ENCODE data around the gene B4GAT1. TPM values are rescaled to one million over a fixed set of nuclear protein-coding genes. Genes with fewer than 3 reads are reported as not detected.
A peak's percentile ranks its signal among the peaks of the same experiment; 100 is the strongest.
"Not testable (repeated sequence)": the region's sequence is repeated elsewhere in the genome, so short reads cannot be mapped to it uniquely, and the experiment has no call there.

Gene B4GAT1
- total and polyA plus RNA-seq, 4 experiments from 2014 or later: 9.7 to 12.7 (median 11.0) TPM

DNA sequence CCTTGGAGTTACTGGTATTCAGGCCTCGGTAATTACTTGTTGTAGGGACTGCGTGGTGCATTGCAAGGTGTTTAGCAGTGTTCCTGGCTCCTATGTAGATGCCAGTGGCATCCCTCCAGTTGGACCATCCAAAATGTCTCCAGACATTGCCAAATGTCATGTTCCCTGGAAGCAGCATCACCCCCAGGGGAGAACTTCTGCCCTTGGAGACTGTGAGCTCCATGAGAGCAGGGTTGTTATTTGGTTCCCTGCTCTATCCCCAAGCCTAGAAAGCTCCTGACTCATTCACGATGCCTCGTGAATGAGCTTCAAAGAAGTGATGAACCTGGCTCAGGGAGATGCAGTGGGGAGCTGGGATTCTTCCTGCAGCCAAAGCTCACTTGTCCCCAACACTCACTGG, 25.8 kb downstream of the B4GAT1 start:
- H3K36me3 Mint-ChIP-seq: no peaks in the 10 kb centered on the region
- peaks cover 16 to 34% (median 26%) of the 10 kb centered on the region in 4 donors for H3K4me1 Mint-ChIP-seq
- H3K4me3 Mint-ChIP-seq: no peak overlapping the region

DNA sequence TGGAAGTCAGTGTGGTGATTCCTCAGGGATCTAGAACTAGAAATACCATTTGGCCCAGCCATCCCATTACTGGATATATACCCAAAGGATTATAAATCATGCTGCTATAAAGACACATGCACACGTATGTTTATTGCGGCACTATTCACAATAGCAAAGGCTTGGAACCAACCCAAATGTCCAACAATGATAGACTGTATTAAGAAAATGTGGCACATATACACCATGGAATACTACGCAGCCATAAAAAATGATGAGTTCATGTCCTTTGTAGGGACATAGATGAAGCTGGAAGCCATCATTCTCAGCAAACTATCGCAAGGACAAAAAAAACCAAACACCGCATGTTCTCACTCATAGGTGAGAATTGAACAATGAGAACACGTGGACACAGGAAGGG, 26.7 kb downstream of the B4GAT1 start:
- intact Hi-C loops (cut with micrococcal nuclease); POLR2A ChIA-PET (ENCODE audit: partially characterized antibody); CTCF ChIA-PET (ENCODE audit: partially characterized antibody); H3K9me3 ChIP-seq (ENCODE audit: control insufficient read depth in 1 of 2, low read length in 2 of 2); H3K36me3 Mint-ChIP-seq; H3K36me3 ChIP-seq (ENCODE audit: insufficient read depth, low read length); DNase-seq; H3K4me3 ChIP-seq (ENCODE audit: low read length in 2 of 2); H3K27me3 ChIP-seq (ENCODE audit: insufficient read depth, low read length); H3K27ac Mint-ChIP-seq; H3K27ac ChIP-seq (ENCODE audit: low read depth, low read length); H3K27me3 Mint-ChIP-seq; H3K9me3 Mint-ChIP-seq; H3K4me3 Mint-ChIP-seq: not testable (repeated sequence)
- peaks cover 13 to 30% (median 22%) of the 10 kb centered on the region in 4 donors for H3K4me1 Mint-ChIP-seq
- H3K4me1 ChIP-seq (ENCODE audit: insufficient read depth, low read length): peaks cover 22% of the 10 kb centered on the region

More for the DNA sequence above, 25.8 kb downstream of the B4GAT1 start:
- intact Hi-C loops (cut with micrococcal nuclease): no loop called here
- CTCF ChIA-PET (ENCODE audit: partially characterized antibody): interaction anchor here (1.7 kb wide), 1 partner anchor 9 kb away, joined by 16 read pairs; no protein-coding TSS in a partner anchor
- Histone ChIP-seq H3K27ac (ENCODE audit: low read depth, low read length) (no peak overlapping the region), H3K36me3 (ENCODE audit: insufficient read depth, low read length) (no peaks in the 10 kb centered on the region), H3K4me1 (ENCODE audit: insufficient read depth, low read length) (peaks cover 28% of the 10 kb centered on the region), H3K4me3 (ENCODE audit: low read length in 2 of 2) (no peak overlapping the region), H3K9me3 (ENCODE audit: control insufficient read depth in 1 of 2, low read length in 2 of 2) (no peaks in the 10 kb centered on the region), H3K27me3 (ENCODE audit: insufficient read depth, low read length) (no peaks in the 10 kb centered on the region)
- POLR2A ChIA-PET (ENCODE audit: partially characterized antibody): interaction anchor here (1.5 kb wide), 1 partner anchor 9 kb away, joined by 4 read pairs; no protein-coding TSS in a partner anchor
- Mint-ChIP-seq H3K27me3 (peaks cover 0 to 2% of the 10 kb centered on the region in 2 donors), H3K9me3 (peaks cover 0 to 9% (median 3%) of the 10 kb centered on the region in 8 donors), H3K27ac (no peak overlapping the region)
- DNase-seq: no peak

DNA sequence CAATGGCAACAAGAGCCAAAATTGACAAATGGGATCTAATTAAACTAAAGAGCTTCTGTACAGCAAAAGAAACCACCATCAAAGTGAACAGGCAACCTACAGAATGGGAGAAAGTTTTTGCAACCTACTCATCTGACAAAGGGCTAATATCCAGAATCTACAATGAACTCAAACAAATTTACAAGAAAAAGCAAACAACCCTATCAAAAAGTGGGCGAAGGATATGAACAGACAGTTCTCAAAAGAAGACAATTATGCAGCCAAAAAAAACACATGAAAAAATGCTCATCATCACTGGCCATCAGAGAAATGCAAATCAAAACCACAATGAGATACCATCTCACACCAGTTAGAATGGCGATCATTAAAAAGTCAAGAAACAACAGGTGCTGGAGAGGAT, 27.1 kb downstream of the B4GAT1 start:
- H3K4me1 ChIP-seq (ENCODE audit: insufficient read depth, low read length): peaks cover 21% of the 10 kb centered on the region
- H3K4me3 Mint-ChIP-seq; H3K9me3 ChIP-seq (ENCODE audit: control insufficient read depth in 1 of 2, low read length in 2 of 2); DNase-seq; H3K36me3 Mint-ChIP-seq; intact Hi-C loops (cut with micrococcal nuclease); H3K36me3 ChIP-seq (ENCODE audit: insufficient read depth, low read length); H3K27ac ChIP-seq (ENCODE audit: low read depth, low read length); POLR2A ChIA-PET (ENCODE audit: partially characterized antibody); H3K9me3 Mint-ChIP-seq; H3K27me3 Mint-ChIP-seq; H3K27me3 ChIP-seq (ENCODE audit: insufficient read depth, low read length); H3K27ac Mint-ChIP-seq; CTCF ChIA-PET (ENCODE audit: partially characterized antibody); H3K4me3 ChIP-seq (ENCODE audit: low read length in 2 of 2): not testable (repeated sequence)
- peaks cover 13 to 30% (median 21%) of the 10 kb centered on the region in 4 donors for H3K4me1 Mint-ChIP-seq

DNA sequence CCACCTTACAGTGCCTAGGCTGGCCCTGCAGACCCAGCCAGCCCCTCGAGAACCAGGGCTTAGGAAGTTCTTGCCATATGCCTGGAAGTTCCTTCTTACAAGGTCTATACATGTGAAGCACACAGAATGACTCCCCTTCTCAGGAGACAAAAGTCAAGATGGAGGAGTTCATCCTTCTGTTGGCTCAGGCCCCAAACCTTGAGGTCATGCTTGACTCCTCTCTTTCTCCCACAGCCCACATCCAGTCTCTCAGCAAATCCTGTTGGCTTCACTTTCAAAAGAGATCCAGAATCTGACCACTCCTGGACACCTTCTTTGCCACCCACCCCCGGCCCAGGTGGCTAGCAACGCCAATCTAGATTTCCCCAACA, 28.8 kb downstream of the B4GAT1 start:
- peaks cover 13 to 38% (median 23%) of the 10 kb centered on the region in 4 donors for H3K4me1 Mint-ChIP-seq
- DNase-seq: no peak
- H3K9me3 Mint-ChIP-seq: peaks cover 0 to 9% (median 3%) of the 10 kb centered on the region in 8 donors
- peak overlapping the region in 6 of 7 donors; percentile 48 to 94 (median 78) for H3K27ac Mint-ChIP-seq
- peaks cover 2% of the 10 kb centered on the region in 2 donors for H3K27me3 Mint-ChIP-seq
- H3K36me3 Mint-ChIP-seq: no peaks in the 10 kb centered on the region
- no peaks in the 10 kb centered on the region for H3K9me3 ChIP-seq (ENCODE audit: control insufficient read depth in 1 of 2, low read length in 2 of 2)
- intact Hi-C loops (cut with micrococcal nuclease): no loop called here
- H3K27me3 ChIP-seq (ENCODE audit: insufficient read depth, low read length): no peaks in the 10 kb centered on the region
- H3K27ac ChIP-seq (ENCODE audit: low read depth, low read length): peak overlapping the region; percentile 10
- CTCF ChIA-PET (ENCODE audit: partially characterized antibody): no interaction called here
- no peaks in the 10 kb centered on the region for H3K36me3 ChIP-seq (ENCODE audit: insufficient read depth, low read length)
- POLR2A ChIA-PET (ENCODE audit: partially characterized antibody): interaction anchor here (1.8 kb wide), 1 partner anchor 8 kb away, joined by 9 read pairs; no protein-coding TSS in a partner anchor
- no peak overlapping the region for H3K4me3 ChIP-seq (ENCODE audit: low read length in 2 of 2)
- H3K4me1 ChIP-seq (ENCODE audit: insufficient read depth, low read length): peaks cover 28% of the 10 kb centered on the region
- peak overlapping the region in 3 of 8 donors; percentile 32 to 44 (median 43) for H3K4me3 Mint-ChIP-seq

DNA sequence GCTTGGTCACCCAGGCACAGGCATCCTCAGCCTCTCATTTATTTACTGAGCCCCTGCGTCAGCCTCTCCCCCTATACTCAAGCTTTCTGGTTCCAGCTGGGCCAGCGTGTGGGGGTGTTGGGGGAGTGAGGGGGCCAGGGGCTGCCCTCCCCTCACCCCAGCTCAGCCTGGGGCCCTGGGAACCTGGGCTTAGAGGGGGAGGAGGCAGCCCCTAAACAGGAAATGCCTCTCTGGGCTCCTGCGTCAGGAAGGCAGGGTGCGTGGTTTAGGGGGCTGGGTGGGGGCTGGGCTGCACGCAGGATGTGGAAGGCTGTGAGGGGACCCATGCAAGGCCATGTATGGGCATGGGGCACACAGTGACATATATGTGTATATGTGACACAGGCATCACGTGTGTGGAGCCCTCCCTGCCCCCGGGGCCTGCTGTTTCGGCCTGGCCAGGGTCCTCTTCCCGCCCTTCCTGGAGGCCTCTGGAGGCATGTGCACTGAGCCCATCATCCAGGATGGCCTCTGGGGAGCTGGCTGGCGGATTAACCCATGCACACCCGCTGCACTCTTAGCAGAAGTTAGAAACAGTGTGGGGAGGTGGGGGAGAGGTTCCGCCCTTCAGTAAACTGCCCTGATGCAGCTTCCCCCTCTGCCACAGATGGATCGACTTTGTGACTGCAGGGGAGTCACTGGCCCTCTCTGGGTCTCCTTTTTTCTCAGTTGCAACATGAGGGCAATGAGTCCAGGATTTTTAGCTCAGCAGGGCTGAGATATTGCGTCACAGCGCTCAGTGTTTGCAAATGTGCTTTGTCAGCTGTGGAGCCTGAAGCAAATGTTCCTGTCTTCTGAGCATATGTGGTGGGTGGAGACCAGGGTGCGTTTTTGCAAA, 29.5 kb downstream of the B4GAT1 start:
- peaks cover 2% of the 10 kb centered on the region in 2 donors for H3K27me3 Mint-ChIP-seq
- peak overlapping the region; percentile 10 for H3K27ac ChIP-seq (ENCODE audit: low read depth, low read length)
- H3K27ac Mint-ChIP-seq: peak overlapping the region; percentile 48 to 94 (median 84)
- peaks cover 0 to 9% (median 3%) of the 10 kb centered on the region in 8 donors for H3K9me3 Mint-ChIP-seq
- intact Hi-C loops (cut with micrococcal nuclease): no loop called here
- H3K4me1 ChIP-seq (ENCODE audit: insufficient read depth, low read length): peaks cover 34% of the 10 kb centered on the region
- H3K36me3 Mint-ChIP-seq: no peaks in the 10 kb centered on the region
- peak; percentile 40 to 63 (median 59) for DNase-seq
- no peaks in the 10 kb centered on the region for H3K9me3 ChIP-seq (ENCODE audit: control insufficient read depth in 1 of 2, low read length in 2 of 2)
- CTCF ChIA-PET (ENCODE audit: partially characterized antibody): interaction anchor here (0.8 to 1.4 kb wide), 2 partner anchors 12 to 68 kb away, joined by 3 to 4 read pairs; no protein-coding TSS in a partner anchor
- peaks cover 11 to 39% (median 24%) of the 10 kb centered on the region in 4 donors for H3K4me1 Mint-ChIP-seq
- H3K36me3 ChIP-seq (ENCODE audit: insufficient read depth, low read length): no peaks in the 10 kb centered on the region
- no peak overlapping the region for H3K4me3 ChIP-seq (ENCODE audit: low read length in 2 of 2)
- POLR2A ChIA-PET (ENCODE audit: partially characterized antibody): interaction anchor here (0.7 to 1.8 kb wide), 3 partner anchors 9 to 320 kb away, joined by 3 to 9 read pairs (median 4); partner anchors contain the start of genes MRPL11 and RBM4
- H3K27me3 ChIP-seq (ENCODE audit: insufficient read depth, low read length): no peaks in the 10 kb centered on the region
- H3K4me3 Mint-ChIP-seq: peak overlapping the region in 3 of 8 donors; percentile 43 to 44 (median 43)

DNA sequence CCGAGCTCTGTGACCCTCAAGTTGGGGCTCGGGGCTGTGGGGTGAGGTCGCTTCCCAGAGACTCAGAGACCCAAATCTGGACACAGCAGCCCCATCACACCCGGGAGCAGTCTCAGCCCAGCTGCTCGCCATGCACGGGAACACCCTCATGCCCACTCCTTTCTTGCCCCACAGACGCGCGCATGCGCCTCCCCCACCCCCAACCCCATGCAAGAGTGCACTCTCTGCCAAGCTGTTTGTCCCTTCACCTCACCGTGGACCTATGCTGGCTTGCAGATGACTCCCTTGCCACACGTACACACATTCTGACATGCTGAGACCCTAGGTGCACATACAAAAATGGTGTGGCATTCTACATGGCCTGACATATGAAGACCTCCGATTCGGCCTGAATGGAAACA, 30.1 kb downstream of the B4GAT1 start:
- Histone ChIP-seq H3K27me3 (ENCODE audit: insufficient read depth, low read length) (no peaks in the 10 kb centered on the region), H3K9me3 (ENCODE audit: control insufficient read depth in 1 of 2, low read length in 2 of 2) (no peaks in the 10 kb centered on the region), H3K36me3 (ENCODE audit: insufficient read depth, low read length) (no peaks in the 10 kb centered on the region), H3K4me3 (ENCODE audit: low read length in 2 of 2) (no peak overlapping the region), H3K4me1 (ENCODE audit: insufficient read depth, low read length) (peaks cover 35% of the 10 kb centered on the region), H3K27ac (ENCODE audit: low read depth, low read length) (no peak overlapping the region)
- peak overlapping the region; percentile 48 to 93 (median 80) for H3K27ac Mint-ChIP-seq
- peaks cover 2% of the 10 kb centered on the region in 2 donors for H3K27me3 Mint-ChIP-seq
- ChIA-PET CTCF (ENCODE audit: partially characterized antibody) (interaction anchor here (0.8 to 1.4 kb wide), 2 partner anchors 13 to 69 kb away, joined by 3 to 4 read pairs; no protein-coding TSS in a partner anchor), POLR2A (ENCODE audit: partially characterized antibody) (interaction anchor here (0.5 to 1.8 kb wide), 4 partner anchors 9 to 1282 kb away, joined by 3 to 9 read pairs (median 4); partner anchors contain the start of genes MRPL11 and RBM4)
- peaks cover 0 to 1% of the 10 kb centered on the region in 2 donors for H3K36me3 Mint-ChIP-seq
- peaks cover 13 to 39% (median 25%) of the 10 kb centered on the region in 4 donors for H3K4me1 Mint-ChIP-seq
- peak overlapping the region in 1 of 8 donors; percentile 43 for H3K4me3 Mint-ChIP-seq
- intact Hi-C loops (cut with micrococcal nuclease): no loop called here
- DNase-seq: peak in 1 of 5 donors; percentile 12
- peaks cover 0 to 9% (median 3%) of the 10 kb centered on the region in 8 donors for H3K9me3 Mint-ChIP-seq

DNA sequence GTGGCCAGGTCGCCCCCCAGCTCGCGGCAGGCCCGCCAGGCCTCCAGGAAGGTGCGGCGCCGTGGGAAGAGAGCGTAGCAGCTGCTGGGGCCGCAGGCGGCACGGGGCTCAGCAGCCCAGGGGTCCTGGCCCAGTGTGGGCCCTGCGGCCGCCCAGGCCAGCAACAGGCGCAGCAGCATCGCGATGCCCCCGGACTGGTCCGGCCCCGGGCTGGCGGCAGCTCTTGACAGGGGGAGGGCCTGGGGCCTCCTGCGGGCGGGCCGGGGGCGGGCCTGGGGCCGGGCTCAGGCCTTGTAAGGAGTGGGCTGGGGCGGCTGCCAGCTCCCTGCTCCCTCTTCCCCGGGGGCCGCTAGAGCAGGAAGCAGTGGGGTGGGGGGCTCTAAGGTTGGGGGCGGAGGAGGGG, 30.6 kb downstream of the B4GAT1 start, which contains the start of gene CD248:
CD248 (minus strand) TSS at position 196 of the 403 bp plus-strand sequence; CDS start at position 179, 17 bp downstream.
- intact Hi-C loops (cut with micrococcal nuclease): no loop called here
- Mint-ChIP-seq H3K9me3 (peaks cover 0 to 9% (median 3%) of the 10 kb centered on the region in 8 donors), H3K4me1 (peaks cover 14 to 41% (median 28%) of the 10 kb centered on the region in 4 donors), H3K4me3 (peak within 1 kb of the TSS in 1 of 8 donors; percentile 43), H3K27me3 (peaks cover 2% of the 10 kb centered on the region in 2 donors), H3K36me3 (peaks cover 0 to 1% of the 10 kb centered on the region in 2 donors), H3K27ac (peak within 1 kb of the TSS; percentile 48 to 94 (median 84))
- no peak within 1 kb of the TSS for H3K27ac ChIP-seq (ENCODE audit: low read depth, low read length)
- H3K9me3 ChIP-seq (ENCODE audit: control insufficient read depth in 1 of 2, low read length in 2 of 2): no peaks in the 10 kb centered on the region
- H3K4me1 ChIP-seq (ENCODE audit: insufficient read depth, low read length): peaks cover 38% of the 10 kb centered on the region
- DNase-seq: no peak
- H3K27me3 ChIP-seq (ENCODE audit: insufficient read depth, low read length): no peaks in the 10 kb centered on the region
- ChIA-PET CTCF (ENCODE audit: partially characterized antibody) (interaction anchor here (0.8 to 1.4 kb wide), 2 partner anchors 13 to 69 kb away, joined by 3 to 4 read pairs; no protein-coding TSS in a partner anchor), POLR2A (ENCODE audit: partially characterized antibody) (interaction anchor here (0.5 to 1.8 kb wide), 3 partner anchors 10 to 1283 kb away, joined by 3 to 9 read pairs (median 4); partner anchors contain the start of gene RBM4)
- H3K4me3 ChIP-seq (ENCODE audit: low read length in 2 of 2): no peak within 1 kb of the TSS
- no peaks in the 10 kb centered on the region for H3K36me3 ChIP-seq (ENCODE audit: insufficient read depth, low read length)
